ENCODE results near the gene AAR2. TPM values are rescaled to one million over a fixed set of nuclear protein-coding genes. Genes with fewer than 3 reads are reported as not detected.

AAR2 gene
- total RNA-seq, 1 donor from 2014 or later, result 18.1 TPM

DNA sequence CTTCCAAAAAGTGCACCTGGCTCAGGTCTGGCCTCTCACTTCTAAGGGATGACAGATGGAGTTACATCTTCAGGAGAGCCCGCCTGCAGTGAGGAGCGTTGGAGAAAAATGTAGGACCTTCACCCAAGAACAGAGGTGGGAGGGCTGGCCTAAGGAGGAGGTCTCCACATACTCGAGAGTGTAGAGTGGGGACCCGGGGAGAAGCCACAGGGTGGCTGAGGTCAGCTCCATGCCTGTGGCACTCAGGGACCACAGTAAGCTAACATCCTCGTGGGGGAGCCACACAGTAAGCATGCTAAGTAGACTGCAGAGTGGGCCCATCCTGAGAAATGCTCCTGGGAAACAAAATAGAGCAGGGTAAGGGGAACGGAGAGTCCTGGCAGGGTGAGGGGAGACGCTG lies 24.0 kb downstream of the AAR2 start:
- DNase-seq (ENCODE audit: low spot score), result no peak

DNA sequence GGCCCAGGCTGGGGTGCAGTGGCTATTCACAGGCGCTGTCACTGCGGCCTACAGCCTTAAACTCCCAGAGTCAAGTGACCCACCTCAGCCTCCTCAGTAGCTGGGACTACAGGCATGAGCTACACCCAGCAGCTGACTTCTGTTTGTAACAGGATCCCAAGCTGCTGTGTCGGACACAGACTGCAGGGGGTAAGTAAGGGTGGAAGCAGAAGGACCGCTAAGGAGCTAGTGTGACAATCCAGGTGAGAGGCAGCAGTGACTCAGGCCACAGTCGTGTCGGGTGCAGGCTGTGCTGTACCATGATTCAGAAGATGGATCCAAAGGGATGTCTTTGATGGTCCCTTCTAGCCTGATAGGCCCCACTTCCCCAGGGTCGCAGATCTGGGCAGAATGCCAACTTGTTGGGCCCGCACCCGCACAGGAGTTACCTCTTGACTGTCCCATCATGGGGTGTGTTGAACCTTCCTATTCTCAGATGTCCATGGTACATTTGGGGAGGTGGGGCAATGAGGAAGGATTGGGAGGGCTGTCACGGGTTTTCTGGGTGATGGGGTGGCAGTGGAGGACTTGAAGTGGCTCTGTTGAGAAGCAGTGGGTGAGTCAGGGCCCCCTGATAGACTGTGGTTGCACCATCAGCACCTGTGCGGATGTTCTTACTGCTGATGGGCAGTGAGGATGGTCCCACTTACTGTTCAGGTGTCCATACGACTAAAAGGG lies 25.3 kb downstream of the AAR2 start:
- DNase-seq (ENCODE audit: low spot score), result no peak

DNA sequence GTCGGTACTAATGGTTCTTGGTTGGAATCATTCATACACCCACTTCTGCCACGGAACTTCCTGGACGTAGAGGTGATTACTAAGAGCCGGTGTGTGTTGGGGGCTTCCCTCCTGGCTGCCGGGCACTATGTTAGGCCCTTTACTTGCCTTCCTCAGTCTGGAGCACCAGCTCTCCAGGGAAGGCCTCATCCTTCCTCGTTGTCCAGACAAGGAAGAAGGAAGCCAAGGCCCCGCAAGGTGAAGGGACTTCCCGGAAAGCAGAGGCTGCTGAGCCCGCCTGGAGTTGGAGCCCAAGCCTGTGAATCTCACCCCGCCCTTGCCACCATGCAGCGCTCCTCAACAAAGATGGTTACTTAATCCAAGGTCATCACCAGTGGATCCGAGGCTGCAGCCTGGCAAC lies 26.2 kb downstream of the AAR2 start:
- no peak for DNase-seq (ENCODE audit: low spot score)

DNA sequence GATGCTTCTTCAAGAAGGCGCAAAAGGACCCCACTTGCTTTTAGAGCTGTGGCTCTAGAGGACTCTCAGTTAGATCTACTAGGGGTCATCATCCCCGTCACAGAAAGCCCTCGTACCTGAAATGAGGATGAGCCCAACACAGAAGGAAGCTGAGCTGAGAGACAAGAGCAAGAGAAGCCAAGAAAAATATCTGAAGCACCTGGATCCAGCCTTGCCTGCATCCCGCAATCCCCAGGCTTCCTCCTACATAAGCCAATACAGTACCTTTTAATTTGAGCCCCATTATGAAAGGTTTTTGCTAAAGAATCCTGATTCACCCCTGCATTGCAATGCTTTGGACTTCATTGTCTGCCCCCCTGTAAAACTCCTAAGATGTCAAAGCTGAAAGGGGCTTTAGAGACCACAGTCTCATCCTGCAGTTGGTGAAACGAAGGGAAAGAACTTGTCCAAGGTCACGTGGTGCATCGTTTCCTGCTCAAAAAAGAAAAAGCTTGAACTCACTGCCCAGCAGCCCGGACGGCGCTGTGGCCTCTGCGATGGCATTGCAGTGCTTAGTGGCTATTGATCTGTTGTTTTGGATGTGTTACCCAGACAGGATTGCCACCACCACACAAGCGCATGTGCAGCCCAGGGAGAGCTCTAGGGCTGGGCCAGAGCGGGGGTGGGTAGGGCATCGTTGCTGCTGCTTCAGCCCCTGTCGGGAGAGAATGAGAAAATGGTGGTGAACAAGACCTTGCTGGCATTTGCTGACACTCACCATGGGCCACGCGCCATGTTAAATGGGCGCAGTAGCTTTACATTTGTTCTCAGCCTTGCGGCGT lies 28.4 kb downstream of the AAR2 start:
- DNase-seq (ENCODE audit: low spot score), result no peak

DNA sequence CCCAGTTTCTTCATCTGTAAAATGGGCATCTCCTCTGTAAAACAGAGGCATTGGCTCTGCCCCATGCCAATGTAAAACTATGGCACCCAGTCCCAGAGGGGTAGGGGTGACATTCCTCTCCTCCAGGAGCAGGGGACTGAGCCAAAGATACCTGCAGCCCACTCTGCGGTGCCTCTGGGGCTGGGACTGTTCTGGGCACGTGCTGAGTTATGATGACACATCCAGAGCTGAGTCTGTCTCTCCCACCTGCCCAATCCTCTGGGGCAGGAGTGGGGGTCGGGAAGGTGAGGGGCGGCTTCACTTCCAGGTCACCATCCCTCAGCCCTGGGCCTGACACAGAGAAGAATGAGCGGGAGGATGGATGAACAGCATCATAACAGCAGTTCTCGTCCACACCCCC lies 29.9 kb downstream of the AAR2 start:
- DNase-seq (ENCODE audit: low spot score), result no peak

DNA sequence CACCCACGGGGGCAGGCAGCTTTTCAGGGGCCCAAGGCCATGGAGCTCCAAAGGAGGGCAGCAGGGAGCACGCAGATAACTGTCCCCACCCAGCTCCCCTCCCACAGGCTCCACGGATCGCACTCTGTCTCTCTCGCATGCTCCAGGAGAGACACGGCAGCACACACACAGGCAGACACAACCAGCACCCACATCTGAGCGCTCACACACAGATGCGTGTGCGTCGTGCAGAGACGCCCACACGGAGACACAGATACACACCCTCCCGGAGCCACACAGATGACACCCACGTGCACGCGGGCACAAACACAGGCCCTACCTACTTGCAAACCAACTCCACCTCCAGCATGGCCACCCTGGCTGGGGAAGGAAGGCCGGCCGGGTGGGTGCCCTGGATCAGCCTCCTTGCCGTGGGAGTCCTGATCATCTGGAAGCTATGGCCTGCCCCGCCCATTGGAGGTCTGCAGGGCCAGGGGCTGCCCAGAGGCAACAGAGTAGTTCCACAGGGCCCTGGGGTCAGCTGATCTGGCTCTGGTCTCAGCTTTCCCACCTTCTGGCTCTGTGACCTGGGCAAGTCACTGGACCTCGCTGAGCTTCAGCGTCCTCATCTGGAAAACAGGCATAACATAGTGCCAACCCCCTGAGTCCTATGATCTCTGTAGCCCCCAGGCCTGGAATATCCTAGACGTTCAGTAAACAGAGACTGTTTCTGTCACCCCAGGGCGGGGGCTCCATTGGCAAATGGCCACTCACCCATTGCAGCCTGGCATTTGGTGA lies 31.5 kb downstream of the AAR2 start:
- no peak for DNase-seq (ENCODE audit: low spot score)

DNA sequence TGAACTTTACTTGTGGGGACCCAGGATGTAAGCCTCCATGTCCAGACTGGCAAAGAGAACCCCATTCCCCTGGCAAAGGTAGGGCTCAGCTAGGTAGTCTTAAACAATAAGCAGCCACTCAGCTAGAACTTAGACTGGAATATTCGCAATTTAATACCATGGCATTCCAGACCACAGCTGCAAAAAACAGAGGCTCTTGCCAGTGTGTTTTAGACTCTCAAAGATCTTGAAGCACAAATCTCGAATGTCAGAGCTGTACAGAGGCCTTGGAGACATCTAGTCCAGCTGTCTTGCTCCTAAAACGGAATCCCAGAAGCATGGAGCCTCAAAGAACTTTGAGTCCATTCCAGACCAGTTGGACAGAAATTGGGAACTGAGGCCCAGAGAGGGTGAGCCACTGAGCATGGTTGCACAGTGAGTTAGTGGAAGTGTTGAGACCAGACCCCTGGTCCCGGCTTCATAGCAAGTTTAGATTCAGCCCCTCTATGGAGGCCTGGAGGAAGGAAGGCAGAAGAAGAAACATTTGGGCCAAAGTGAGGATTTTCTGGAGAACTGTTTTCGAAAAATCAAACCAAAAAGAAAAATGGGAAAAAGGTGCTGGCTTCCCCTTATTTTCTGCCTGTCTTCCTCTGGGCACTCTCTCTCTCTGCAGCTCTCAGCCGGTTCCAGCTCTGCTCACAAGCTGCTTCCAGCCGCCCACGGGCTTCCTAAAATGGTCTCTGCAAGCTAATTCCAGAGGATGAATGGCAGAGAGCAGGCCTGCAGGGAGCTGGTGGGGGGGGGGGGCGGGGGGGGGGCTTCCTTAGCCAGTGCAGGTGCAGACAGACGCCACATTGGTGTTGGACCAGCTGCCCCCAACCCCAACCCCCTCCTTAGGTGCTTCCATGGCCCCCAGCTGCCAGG lies 32.4 kb downstream of the AAR2 start:
- DNase-seq (ENCODE audit: low spot score), result no peak

DNA sequence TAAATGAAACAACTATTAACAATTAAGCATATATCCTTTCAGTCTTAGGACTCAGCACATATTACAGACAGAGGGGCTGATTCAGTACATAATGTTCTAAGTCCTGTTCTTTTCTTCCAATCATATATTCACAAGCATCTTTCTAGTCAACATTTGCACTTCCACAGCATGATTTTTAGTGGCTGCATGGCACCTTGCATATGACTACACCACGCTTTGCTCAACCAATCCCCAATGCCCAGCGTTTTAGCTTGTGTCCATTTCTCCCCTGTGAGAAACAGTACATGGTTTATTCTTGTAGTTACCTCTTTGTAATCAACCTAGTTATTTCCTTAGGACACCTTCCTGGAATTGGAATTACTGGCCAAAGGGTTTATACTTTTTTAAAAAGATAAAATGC lies 33.2 kb downstream of the AAR2 start:
- DNase-seq (ENCODE audit: low spot score), result no peak

DNA sequence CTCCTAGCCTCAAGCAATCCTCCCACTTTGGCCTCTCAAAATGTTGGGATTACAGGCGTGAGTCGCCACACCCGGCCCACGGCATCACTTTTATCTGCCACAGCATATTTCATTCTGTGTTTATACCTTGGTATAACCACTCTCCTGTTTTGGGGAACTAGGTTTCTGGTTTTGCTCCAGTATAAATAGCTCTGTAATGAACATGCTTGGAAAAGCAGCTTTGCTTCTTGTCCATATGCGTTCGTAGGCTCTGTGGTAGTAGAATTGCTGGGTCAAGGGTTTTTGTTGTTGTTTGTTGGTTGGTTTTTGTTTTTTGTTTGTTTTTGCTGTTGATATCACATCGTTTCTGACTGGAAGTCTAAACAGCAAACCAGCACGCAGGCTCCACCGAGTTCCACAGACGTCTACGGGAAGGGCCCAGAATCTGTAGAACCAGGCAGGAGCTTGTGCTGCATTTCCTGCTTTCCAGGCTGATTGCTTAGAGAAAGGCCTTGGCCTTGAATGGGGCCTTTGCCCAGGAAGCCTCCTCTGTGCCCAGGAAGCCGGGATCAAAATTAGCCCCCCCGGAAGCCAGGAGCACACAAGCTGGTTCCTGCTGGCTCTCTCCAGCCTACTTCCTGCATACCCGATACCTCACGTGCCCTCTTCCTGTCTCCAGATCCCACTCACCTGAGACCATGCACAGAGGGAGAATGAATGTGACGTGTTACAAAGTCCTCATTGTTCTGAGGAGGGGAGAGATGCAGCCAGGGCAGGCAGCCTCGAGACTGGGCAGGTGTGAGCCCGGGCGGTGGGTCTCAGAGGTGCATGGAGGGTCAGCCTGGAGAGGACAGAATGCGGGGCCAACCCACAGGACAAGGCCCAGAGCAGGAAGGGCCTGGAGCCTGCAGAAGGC lies 34.7 kb downstream of the AAR2 start:
- DNase-seq (ENCODE audit: low spot score), result no peak

DNA sequence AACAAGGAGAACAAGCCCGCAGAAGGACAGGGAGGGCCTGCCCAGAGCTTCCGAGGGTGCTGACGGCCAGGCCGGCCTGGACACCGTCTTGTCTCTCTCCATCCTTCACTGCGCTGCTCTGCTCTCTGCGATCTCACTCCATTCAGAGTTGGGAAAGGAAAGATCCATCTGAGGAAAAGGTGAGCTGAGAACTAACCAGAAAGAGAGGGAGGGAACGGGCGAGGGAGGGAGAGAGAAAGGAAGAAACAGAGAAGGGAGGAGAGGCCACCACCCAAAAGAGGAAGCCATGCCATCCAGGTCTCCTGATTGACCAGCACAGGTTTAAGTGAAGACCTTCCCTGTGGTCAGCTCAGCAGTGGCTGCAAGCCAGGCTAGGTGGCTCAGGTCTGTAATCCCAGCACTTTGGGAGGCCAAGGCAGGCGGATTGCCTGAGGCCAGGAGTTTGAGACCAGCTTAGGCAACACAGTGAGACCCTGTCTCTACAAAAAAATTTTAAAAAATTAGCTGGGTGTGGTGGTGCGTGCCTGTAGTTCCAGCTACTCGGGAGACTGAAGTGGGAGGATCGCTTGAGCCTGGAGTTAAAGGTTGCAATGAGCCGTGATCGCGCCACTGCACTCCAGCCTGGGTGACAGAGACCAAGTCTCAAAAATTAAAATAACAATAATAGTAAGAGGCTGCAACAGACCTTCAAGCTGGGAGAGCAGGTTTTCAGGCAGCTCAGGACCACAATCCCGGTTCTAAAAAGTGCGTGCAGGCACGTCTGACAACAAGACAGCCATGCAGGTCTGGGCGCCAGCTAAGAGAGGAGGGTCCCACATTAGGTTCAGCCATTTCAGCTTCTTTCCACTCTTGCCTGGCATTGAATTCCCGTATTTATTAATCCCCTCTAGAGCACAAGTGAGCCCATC lies 35.6 kb downstream of the AAR2 start:
- no peak for DNase-seq (ENCODE audit: low spot score)

DNA sequence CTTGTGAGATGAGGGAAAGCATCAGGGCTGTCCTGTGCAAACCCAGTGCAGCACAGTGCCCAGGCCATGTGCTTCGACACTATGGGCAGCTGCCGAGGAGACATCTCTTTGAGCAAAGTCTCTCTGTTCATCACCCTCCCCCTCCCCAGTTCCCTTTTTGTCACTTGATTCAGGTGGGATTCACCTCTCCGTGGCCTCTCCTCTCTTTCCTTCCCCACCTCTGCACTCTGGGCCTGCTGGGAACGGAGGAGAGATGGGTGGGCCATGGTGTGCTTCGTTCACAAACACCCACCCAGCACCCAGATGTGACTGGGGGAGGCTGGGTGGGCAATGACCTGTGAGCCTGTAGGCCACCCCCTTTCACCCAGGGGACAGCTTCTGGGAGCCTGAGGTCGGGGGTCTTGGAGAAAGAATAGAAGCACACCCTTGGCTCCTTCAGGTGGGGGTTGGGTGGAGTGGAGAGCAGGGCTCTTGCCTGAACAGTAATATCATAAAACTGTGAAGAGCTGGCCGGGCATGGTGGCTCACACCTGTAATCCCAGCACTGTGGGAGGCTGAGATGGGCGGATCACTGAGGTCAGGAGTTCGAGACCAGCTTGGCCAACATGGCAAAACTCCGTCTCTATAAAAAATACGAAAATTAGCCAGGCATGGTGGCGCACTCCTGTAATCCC lies 36.4 kb downstream of the AAR2 start:
- DNase-seq (ENCODE audit: low spot score), result no peak

DNA sequence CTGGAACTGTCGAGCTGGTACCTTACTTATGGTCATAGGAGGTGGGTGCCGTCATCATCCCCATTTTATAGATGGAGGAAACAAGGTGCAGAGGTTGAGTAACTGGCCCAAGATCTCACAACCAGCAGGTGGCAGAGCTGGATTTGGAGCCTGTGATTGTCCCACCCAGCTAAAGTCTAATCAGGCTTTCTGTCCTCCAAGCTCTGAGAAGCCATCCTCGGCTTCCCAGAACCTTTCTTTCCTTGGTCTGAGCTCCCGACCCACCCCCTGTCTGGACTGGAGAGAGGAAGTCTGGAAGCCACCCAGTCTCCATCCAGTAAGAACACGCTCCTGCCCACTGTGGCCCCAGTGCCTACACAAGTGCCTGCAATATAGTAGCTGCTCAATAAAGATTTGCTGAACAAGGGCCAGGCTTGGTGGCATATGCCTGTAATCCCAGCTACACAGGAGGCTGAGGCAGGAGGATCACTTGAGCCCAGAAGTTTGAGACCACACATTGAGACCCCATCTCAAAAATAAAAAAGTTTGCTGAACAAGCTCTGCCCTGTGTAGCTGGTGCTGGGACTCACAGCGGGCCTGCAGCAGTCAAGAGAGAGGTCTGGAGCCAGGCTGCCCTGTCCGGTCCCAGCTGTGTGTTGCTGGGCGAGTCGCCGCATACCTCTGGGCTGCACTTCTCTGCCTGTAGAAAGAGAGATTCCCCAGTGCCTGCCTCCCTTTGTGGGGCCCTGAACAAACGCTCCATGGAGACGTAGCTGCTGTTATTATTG lies 37.3 kb downstream of the AAR2 start:
- no peak for DNase-seq (ENCODE audit: low spot score)

DNA sequence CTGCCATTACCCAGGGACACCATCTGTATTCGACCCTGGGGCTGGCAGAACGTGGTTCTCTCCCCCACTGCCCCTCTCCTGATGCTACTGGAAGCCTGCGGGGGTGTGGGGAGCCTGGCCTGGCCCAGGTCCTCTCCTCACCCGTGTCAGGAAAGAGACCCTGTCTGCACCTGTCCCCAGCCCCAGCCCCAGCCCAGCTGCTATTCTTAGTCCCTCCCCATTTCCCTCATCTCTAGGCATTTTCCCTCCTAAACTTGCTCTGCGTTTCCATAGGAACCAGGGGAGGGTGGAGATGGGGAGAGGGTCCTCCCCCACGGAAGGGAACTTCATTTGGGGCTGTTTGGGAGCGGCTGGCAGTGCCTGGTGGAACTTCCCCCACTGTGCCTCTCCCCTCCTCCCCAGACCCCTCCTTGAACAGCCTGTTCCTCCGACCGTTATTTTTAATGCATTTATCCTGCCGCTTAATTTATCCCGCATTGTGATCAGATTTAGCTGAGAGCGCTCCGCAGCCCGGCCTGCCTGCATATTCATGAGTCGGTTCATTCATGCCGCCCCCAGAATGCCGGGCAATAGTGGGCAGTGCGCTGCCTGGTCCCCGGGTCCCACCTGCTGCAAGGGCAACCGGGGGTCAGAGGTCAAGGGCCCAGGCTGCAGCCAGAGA lies 38.0 kb downstream of the AAR2 start:
- no peak for DNase-seq (ENCODE audit: low spot score)

DNA sequence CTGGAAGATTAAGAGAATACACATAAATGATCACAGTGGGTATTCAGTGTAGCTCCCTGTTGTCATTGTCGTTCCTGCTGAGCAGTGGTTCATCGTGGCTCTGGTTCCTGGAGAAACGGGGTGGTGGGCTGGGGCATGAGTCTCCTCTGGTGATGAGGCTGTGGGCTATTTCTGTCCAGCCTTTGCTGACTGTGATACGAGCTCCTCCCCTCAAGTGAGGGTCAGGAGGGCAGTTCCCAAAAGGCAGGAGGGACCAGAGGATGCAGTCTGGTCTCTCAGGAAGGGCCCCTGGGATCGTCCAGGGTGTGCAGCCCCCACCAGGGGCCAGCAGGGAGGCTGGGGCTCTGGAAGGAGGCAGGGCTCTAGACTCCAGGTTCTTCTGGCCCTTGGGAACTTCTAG lies 38.7 kb downstream of the AAR2 start:
- DNase-seq (ENCODE audit: low spot score), result no peak

DNA sequence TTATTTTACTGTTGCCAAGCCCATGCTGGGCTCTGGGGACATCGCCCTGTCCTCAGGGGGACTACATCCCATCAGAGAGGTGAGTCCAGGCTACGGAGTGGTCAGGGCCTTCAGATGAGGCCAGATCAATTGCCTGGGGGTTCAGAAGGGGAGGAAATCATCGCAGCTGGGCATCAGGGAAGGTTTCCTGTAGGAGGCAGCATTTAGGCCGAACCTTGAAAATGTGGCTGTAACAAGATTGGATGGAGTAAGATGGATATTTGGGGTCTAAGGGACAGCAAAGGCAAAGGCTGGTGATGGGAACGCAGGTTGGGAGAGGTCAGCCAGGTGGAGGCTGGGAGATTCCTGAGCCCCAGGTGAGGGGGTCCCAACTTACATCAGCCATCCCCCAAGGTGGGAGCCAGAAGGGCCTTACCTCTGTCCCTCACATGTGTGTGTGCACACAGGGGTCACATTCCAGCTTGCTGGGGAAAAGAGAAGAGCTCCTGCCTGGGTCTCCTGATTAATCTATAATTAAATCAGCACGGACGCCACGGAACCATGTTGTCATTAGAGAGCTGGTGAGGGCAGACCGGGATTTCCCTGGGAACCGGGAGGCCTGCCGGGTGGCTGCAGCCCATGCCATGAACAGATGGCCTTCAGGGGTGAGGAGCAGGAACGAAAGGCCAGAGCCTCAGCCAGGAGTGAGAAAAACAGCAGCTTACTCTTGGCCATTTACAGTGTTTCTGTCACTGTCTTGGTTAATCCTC lies 39.3 kb downstream of the AAR2 start:
- DNase-seq (ENCODE audit: low spot score), result no peak

DNA sequence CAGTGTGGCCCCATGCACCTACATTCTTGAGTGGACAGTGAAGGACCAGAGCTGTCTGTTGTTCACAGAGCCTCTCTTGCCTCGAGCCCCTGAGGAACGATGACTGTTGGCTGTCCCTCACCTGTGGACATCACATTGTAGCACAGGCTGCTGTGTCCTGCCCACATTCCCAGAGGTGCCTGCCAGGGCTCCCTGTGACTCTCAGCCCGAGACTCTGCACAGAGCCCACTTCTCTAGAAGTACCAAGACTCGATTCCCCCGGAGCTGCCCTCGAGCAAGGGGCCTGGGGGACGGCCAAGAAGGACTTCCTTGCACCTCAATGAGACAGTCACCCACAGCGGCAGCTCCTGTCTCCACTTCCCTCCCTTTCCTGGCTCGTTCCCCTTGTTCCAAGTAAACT lies 41.3 kb downstream of the AAR2 start:
- DNase-seq (ENCODE audit: low spot score), result no peak

DNA sequence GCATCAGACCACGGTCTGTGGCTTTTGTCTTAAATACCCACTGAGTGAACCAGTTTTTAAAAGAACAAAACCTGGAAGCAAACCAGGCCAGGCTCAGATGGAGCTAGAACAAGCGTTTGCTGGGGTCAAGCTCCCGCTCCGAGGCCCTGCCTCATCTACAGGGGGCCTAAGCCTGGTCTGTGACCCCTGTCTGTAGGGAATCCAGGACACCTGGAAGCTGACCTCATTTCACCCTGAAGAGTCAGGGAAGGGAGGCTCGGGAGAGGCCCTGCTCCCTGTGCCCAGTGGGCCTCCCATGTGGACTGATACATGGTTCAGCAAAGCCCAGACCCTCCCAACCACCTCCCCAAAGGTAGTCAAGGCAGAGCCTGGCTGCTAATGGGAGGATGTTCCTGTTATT lies 43.1 kb downstream of the AAR2 start:
- DNase-seq (ENCODE audit: low spot score), result no peak

All from umbilical cord (tissue), 2 donors.